ENCODE results near the gene SMTNL2.

DNA sequence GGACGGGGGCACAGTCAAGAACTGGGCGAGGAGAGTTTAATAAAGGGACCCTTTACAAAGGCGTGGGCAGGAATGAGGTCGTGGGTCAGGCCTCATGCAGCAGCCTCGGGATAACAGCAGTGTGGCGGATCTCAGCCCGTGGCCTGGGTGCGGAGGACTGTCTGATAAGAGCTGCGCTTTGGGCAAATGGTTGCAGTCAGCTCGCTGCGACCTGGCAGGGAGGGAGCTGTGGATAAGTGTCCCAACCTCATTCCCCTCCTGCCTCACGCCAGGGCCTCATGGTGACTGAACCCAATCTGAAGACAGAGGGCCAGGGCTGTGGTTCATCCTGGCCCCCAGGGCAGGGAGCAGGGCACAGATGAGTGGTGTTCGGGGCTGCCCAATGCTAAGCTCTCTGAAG, 13.6 kb downstream of the SMTNL2 start:
- TF ChIP-seq CTCF (IDR thresholded peaks at IDR 0.05; ENCODE audit: low read depth, low read length) = no peak
- TF ChIP-seq MAX (IDR thresholded peaks at IDR 0.05; ENCODE audit: low read depth, low read length) = no peak

Measured in NB4 (cell line).